Measurements from ENCODE around the gene TEX13D.

DNA sequence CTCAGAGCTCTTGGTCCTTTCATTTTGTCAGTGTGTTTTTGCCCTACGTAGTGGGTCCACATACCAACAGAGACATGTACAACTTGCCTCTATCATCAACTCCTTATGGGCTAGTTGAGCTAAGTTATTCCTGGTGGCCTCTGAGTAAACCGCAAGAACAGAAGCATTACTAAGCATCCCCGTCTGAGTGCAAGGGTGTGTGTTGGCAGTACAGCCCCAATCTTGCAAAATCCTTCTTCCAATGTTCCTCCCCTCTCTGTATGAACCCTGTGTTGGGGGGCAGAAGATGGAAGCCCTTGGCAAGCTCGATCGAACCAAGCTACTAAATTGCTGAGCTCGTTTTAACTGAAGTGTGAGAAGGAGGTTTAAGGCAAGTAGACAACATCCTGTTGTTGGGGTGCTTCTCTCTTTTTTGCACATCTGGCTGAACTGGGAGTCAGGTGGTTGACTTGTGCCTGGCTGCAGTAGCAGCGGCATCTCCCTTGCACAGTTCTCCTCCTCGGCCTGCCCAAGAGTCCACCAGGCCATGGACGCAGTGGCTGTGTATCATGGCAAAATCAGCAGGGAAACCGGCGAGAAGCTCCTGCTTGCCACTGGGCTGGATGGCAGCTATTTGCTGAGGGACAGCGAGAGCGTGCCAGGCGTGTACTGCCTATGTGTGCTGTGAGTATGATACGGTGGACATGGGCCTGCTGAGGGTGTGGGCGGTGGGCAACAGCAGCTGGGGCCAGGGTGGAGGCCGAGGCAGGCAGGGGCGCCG, 13.8 kb downstream of the TEX13D start, which contains the start of gene SH2D1A:
- TF ChIP-seq, protein P1, sequence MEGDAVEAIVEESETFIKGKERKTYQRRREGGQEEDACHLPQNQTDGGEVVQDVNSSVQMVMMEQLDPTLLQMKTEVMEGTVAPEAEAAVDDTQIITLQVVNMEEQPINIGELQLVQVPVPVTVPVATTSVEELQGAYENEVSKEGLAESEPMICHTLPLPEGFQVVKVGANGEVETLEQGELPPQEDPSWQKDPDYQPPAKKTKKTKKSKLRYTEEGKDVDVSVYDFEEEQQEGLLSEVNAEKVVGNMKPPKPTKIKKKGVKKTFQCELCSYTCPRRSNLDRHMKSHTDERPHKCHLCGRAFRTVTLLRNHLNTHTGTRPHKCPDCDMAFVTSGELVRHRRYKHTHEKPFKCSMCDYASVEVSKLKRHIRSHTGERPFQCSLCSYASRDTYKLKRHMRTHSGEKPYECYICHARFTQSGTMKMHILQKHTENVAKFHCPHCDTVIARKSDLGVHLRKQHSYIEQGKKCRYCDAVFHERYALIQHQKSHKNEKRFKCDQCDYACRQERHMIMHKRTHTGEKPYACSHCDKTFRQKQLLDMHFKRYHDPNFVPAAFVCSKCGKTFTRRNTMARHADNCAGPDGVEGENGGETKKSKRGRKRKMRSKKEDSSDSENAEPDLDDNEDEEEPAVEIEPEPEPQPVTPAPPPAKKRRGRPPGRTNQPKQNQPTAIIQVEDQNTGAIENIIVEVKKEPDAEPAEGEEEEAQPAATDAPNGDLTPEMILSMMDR (IDR thresholded peaks at IDR 0.05): no peak
- TF ChIP-seq POLR2A (IDR thresholded peaks at IDR 0.05): no peak

Data from uterus (tissue), 2 donors.